Sigmoid colon (tissue), 4 donors: ENCODE results near the gene TSR3.

Source experiments
- CTCF ChIP-seq, 4 experiments: fragments of 450-650 bp in 3 of 4; fragments of 200-600 bp in 1 of 4; IDR thresholded peaks; one replicate each; pipeline ENCODE4 v1.5.1; 2016 to 2019; ENCODE audit warnings: antibody characterized with exemption in 4 of 4, mild to moderate bottlenecking in 3 of 4, moderate library complexity in 2 of 4
- EP300 ChIP-seq, 4 donors: sonication (generic); formaldehyde crosslinking; IDR thresholded peaks; one replicate each; pipeline ENCODE4 v1.6.1; 2017; ENCODE audit warnings: antibody characterized with exemption in 4 of 4
- POLR2A ChIP-seq, 2 donors: fragments of 450-650 bp; IDR thresholded peaks; one replicate each; pipeline ENCODE4 v1.6.1; 2016; ENCODE audit warnings: antibody characterized with exemption in 2 of 2, mild to moderate bottlenecking in 2 of 2, moderate library complexity in 2 of 2

- TF ChIP-seq EP300 (IDR thresholded peaks at IDR 0.05): no peak
- no peak for TF ChIP-seq CTCF (IDR thresholded peaks at IDR 0.05)
- no peak for TF ChIP-seq POLR2A (IDR thresholded peaks at IDR 0.05)
Observed at GRCh38 chr16:1383556-1383955, 31.9 kb upstream of the TSR3 start.
